GM12872 (cell line): Measurements from ENCODE around the gene SFR1.
A peak's percentile ranks its signal among the peaks of the same experiment; 100 is the strongest.

Source experiments
- TF ChIP-seq, protein P1 (sequence below): IDR thresholded peaks from 3 replicates; pipeline ENCODE4 v1.5.1; 2011; ENCODE audit warnings: low read depth, mild to moderate bottlenecking, low read length, moderate library complexity; ENCODE audit not compliant: insufficient read depth

SFR1 gene, protein sequence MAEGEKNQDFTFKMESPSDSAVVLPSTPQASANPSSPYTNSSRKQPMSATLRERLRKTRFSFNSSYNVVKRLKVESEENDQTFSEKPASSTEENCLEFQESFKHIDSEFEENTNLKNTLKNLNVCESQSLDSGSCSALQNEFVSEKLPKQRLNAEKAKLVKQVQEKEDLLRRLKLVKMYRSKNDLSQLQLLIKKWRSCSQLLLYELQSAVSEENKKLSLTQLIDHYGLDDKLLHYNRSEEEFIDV

GRCh38 chr10:104121485-104122224 lies at the start of gene SFR1:
Gene SFR1, plus strand, starts transcription at chr10:104122171. Its CDS starts 13 bp downstream, at chr10:104122184.
- TF ChIP-seq, protein P1, sequence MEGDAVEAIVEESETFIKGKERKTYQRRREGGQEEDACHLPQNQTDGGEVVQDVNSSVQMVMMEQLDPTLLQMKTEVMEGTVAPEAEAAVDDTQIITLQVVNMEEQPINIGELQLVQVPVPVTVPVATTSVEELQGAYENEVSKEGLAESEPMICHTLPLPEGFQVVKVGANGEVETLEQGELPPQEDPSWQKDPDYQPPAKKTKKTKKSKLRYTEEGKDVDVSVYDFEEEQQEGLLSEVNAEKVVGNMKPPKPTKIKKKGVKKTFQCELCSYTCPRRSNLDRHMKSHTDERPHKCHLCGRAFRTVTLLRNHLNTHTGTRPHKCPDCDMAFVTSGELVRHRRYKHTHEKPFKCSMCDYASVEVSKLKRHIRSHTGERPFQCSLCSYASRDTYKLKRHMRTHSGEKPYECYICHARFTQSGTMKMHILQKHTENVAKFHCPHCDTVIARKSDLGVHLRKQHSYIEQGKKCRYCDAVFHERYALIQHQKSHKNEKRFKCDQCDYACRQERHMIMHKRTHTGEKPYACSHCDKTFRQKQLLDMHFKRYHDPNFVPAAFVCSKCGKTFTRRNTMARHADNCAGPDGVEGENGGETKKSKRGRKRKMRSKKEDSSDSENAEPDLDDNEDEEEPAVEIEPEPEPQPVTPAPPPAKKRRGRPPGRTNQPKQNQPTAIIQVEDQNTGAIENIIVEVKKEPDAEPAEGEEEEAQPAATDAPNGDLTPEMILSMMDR, result peak; percentile 65

DNA sequence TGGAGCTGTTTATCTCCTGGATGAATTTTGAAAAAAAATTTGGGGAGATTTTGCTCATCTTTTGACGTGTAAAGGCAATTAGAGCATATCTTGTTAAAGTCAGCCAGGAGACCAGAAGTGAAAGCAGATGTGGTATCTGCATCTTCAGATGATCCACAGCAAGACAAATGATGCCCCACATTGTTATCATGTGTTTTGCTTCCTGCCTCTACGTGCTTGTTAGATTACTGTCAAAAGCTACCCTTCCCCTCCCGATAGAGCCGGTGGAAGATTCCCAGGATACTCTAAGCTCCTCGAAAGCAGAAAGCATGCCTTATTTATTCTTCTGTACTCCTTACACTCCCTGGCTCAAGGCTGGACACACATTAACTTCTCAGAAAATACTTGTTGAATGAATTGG lies 49.2 kb upstream of the SFR1 start:
- TF ChIP-seq, protein P1, result no peak

GRCh38 chr10:104074505-104074904 lies 47.5 kb upstream of the SFR1 start:
- TF ChIP-seq, protein P1, result no peak

GRCh38 chr10:104076743-104077160 lies 45.2 kb upstream of the SFR1 start:
- TF ChIP-seq, protein P1, result no peak

GRCh38 chr10:104077247-104077646 lies 44.7 kb upstream of the SFR1 start:
- TF ChIP-seq, protein P1, result no peak

DNA sequence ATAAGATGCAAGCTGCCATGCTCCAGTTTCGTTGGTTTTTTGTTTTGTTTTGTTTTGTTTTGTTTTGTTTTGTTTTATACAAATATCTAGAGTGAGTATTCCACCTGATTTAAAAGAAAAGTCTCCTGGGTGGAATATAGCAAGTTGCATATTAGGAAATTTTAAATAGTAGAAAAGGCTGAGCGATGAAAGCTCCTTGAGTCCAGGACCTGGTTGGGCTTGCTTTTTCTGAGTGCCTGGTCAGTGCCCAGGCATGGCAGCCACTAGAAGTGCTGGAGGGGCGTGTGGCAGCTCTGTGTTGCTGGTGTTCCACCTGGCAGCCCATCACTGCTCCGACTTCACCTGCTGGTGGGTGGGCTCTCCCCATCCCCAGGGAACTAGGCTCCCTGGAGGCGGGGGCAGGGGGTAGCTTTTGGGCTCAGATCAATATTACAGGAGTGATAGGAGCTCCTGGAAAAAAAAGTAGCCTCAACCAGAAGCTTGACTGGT lies 44.3 kb upstream of the SFR1 start:
- TF ChIP-seq, protein P1, result no peak

- TF ChIP-seq, protein P1, result peak; percentile 46; the same call in 2 of the 3 replicates
Observed at GRCh38 chr10:104080762-104081161, 41.2 kb upstream of the SFR1 start.
